RCC 7860 (cell line): ENCODE results near the gene B3GNT5.

Experiments
- DNase-seq: peaks from one replicate; pipeline ENCODE4 v3.0.0-alpha.2; 2015; ENCODE audit warnings: low spot score
- FAIRE-seq: peaks from 2 replicates; lab custom pipeline; 2012; peaks lifted over from hg19 to GRCh38; lab: Jason Lieb, UNC

Gene B3GNT5

DNA sequence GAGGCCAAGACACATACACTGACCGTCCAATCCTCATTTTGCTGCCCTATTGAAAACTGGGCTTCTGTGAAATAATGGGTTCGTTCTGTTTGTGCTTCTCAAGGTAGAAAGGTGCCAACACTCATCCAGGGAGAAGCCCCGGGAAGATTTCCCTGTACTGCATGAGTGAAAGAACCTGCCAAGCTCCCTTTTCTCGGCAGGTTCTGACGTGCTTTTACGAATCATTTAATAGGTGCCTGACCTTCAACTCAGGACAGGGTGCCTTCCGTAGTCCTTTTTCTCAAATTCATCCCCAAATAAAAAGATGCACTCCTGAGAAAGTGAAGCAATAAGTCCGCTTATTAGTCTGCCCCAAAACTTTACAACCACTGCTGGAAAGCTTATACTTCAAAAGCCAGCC lies 64.2 kb downstream of the B3GNT5 start:
- no peak for FAIRE-seq
- no peak for DNase-seq

DNA sequence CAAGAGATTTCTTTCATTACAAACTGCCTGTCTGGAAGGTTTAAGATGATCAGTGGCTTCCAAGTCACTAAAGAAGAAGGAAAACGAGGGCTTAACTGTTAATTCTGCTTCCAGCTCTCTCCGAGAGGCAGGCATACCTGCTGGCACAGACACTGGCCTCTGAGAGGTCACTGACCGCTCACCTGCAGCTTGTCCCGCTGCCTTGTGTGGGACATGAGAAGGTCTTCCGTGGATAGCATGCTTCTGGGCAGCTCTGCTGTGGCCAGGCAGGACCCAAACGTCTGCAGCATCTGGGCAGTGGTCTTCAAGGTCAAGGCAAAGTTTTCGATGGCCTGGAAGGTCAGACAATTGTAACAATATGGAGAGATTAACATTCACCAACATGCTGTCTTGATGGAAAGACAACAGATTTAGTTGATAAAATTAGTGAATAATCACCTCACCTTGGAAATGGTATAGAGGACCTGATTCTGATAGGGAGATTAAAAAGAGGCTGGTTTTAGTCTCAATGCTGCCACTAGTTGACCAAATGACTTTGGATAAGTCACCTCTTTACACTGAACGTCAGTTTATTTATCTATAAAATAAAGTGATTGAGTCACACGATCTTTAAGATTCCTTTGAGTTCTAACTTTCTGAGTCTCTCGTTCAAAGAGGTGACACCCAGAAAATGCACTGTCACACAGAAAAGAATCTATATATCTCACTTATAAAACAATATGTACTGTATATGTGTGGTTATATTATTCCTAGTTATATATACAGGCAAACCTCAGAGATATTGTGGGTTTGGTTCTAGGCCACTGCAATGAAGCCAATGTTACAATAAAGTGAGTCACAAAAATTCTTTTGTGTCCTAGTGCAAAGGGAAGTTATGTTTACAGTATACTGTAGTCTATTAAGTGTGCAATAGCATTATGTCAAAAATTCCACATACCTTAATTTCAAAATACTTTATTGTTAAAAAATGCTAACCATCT lies 65.1 kb downstream of the B3GNT5 start:
- peak; percentile 22 for FAIRE-seq
- DNase-seq = no peak

DNA sequence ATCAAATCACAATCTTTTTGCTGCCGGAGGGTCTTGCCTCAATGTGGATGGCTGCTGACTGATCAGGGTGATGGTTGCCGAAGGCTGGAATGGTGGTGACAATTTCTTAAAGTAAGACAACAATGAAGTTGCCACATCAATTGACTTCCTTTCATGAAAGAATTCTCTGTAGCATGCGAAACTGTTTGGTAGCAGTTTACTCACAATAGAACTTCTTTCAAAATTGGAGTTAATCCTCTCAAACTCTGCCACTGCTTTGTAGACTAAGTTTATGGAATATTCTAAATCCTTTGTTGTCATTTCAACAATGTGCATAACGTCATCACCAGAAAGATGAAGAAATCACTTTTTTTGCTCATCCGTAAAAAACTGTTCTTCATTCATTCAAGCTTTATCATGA lies 65.8 kb downstream of the B3GNT5 start:
- DNase-seq = no peak
- FAIRE-seq = no peak

DNA sequence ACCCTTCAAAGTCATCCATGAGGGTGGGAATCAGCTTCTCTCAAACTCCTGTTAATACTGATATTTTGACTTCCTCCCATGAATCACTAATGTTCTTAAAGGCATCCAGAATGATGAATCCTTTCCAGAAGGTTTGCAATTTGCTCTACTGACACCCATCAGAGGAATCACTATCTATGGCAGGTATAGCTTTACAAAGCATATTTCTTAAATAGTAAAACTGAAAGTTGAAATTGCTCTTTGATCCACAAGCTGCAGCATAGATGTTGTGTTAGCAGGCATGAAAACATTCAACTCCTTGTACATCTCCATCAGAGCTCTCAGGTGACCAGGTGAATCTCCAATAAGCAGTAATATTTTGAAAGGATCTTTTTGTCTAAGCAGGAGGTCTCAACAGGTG lies 66.3 kb downstream of the B3GNT5 start:
- FAIRE-seq (no peak), DNase-seq (no peak)
